ENCODE data around the gene NOM1. TPM values are rescaled to one million over a fixed set of nuclear protein-coding genes. Genes with fewer than 3 reads are reported as not detected.

NOM1 gene
- total RNA-seq, 1 experiment from 2014 or later, result 35.4 TPM

- TF ChIP-seq REST (IDR thresholded peaks at IDR 0.05; ENCODE audit: low read depth), result no peak
- TF ChIP-seq ZNF274 (IDR thresholded peaks at IDR 0.05; ENCODE audit: low read depth, low read length), result no peak
- TF ChIP-seq EZH2 (IDR thresholded peaks at IDR 0.05), result no peak
Measured at GRCh38 chr7:156927571-156928405, 21.7 kb upstream of the NOM1 start (continued).

GRCh38 chr7:156928406-156928747, 21.1 kb upstream of the NOM1 start:
- H4K20me1 ChIP-seq (ENCODE audit: insufficient read depth), result no peaks in the 10 kb centered on the region
- no peak overlapping the region for H3K27ac ChIP-seq (ENCODE audit: low read depth, low read length)
- ChIA-PET POLR2A (no interaction called here), CTCF (no interaction called here), RAD21 (ENCODE audit: low non-redundant PET in 1 of 2, low total read pairs in 2 of 2, uncharacterized antibody in 2 of 2, unreplicated experiment in 2 of 2) (no interaction called here)
- H3K4me3 ChIP-seq (replicated peaks in 1 of 2; ENCODE audit: low read depth in 1 of 2, low read length in 2 of 2), result no peak overlapping the region
- TF ChIP-seq ZBTB33 (IDR thresholded peaks at IDR 0.05; ENCODE audit: extremely low read depth, insufficient replicate concordance, low read length), result no peak
- no peak for ATAC-seq
- no peak overlapping the region for H3K4me2 ChIP-seq (ENCODE audit: low read length)
- H2AFZ ChIP-seq (ENCODE audit: low read depth, low read length, poor library complexity, severe bottlenecking), result no peak overlapping the region
- no peaks in the 10 kb centered on the region for H3K36me3 ChIP-seq (ENCODE audit: control insufficient read depth in 1 of 2, insufficient read depth in 2 of 2, low read length in 2 of 2)
- no TSS peak for BruUV-seq (replicated peaks)
- no peaks in the 10 kb centered on the region for H3K79me2 ChIP-seq (ENCODE audit: insufficient read depth, low read length)
- intact Hi-C loops (cut with micrococcal nuclease), result no loop called here
- H3K27me3 ChIP-seq (ENCODE audit: insufficient read depth, low read length), result no peaks in the 10 kb centered on the region
- no peak for DNase-seq (ENCODE audit: low read depth, low spot score)
- no peaks in the 10 kb centered on the region for H3K9me2 ChIP-seq (ENCODE audit: insufficient read depth)
- H3K4me1 ChIP-seq (ENCODE audit: control insufficient read depth in 1 of 2, insufficient read depth in 2 of 2, low read length in 2 of 2), result no peaks in the 10 kb centered on the region
- no peak overlapping the region for H3K9ac ChIP-seq (ENCODE audit: low read length)
- no peaks in the 10 kb centered on the region for H3K9me3 ChIP-seq (ENCODE audit: control insufficient read depth in 1 of 2, insufficient read depth in 1 of 2, low read depth in 1 of 2, low read length in 2 of 2)

All from HCT116 (cell line).